CD4-positive, CD25-positive, alpha-beta regulatory T cell (primary cell): ENCODE results near the gene RNF2. TPM values are rescaled to one million over a fixed set of nuclear protein-coding genes. Genes with fewer than 3 reads are reported as not detected.
"Not testable (repeated sequence)": the region's sequence is repeated elsewhere in the genome, so short reads cannot be mapped to it uniquely, and the experiment has no call there.

ENCODE experiments used
- ATAC-seq, 2 donors: fragments of 150-1000 bp; cut with Tn5 transposase; one replicate each; pipeline ENCODE4 v1.10.0; 2021; ENCODE audit warnings: low read depth in 2 of 2, moderate number of reproducible peaks in 2 of 2, moderate library complexity in 1 of 2
- DNase-seq, 3 donors: peaks; one replicate each; pipeline versions ENCODE4 v3.0.0 to v3.0.0-alpha.2; 2012 to 2022; ENCODE audit warnings: mixed read lengths in 1 of 3
- H3K27ac ChIP-seq: one replicate; pipeline ENCODE4 v1.7.0; 2013; ENCODE audit warnings: mild to moderate bottlenecking, low read length; ENCODE audit not compliant: insufficient read depth, poor library complexity, severe bottlenecking
- H3K27me3 ChIP-seq: one replicate; pipeline ENCODE4 v1.7.0; 2013; ENCODE audit warnings: low read length; ENCODE audit not compliant: control insufficient read depth, insufficient read depth
- H3K36me3 ChIP-seq: one replicate; pipeline ENCODE4 v1.7.0; 2013; ENCODE audit warnings: mild to moderate bottlenecking, low read length, moderate library complexity; ENCODE audit not compliant: control insufficient read depth, insufficient read depth
- H3K4me1 ChIP-seq: 2 replicates; pipeline ENCODE4 v1.7.0; 2013; ENCODE audit warnings: mild to moderate bottlenecking, low read length; ENCODE audit not compliant: insufficient read depth, control insufficient read depth, poor library complexity, severe bottlenecking
- H3K4me3 ChIP-seq: one replicate; pipeline ENCODE4 v1.7.0; 2013; ENCODE audit warnings: low read depth, mild to moderate bottlenecking, low read length, moderate library complexity
- H3K9me3 ChIP-seq, 2 experiments: 1 replicate in 1 of 2; 2 replicates in 1 of 2; pipeline ENCODE4 v1.7.0; 2013; ENCODE audit warnings: low read length in 2 of 2, mild to moderate bottlenecking in 1 of 2, moderate library complexity in 1 of 2; ENCODE audit not compliant: control insufficient read depth in 2 of 2
- H3K27ac Mint-ChIP-seq, 3 donors: one replicate each; pipeline ENCODE4 v1.8.0; 2020 to 2022; ENCODE audit warnings: mild to moderate bottlenecking in 3 of 3, mixed read lengths in 3 of 3, moderate library complexity in 2 of 3
- H3K27me3 Mint-ChIP-seq: one replicate; pipeline ENCODE4 v1.8.0; 2022; ENCODE audit warnings: mild to moderate bottlenecking, mixed read lengths
- H3K36me3 Mint-ChIP-seq: one replicate; pipeline ENCODE4 v1.8.0; 2020; ENCODE audit warnings: mixed read lengths
- H3K4me1 Mint-ChIP-seq, 4 donors: one replicate each; pipeline ENCODE4 v1.8.0; 2020 to 2022; ENCODE audit warnings: mixed read lengths in 4 of 4, mild to moderate bottlenecking in 1 of 4
- H3K4me3 Mint-ChIP-seq, 4 donors: one replicate each; pipeline ENCODE4 v1.8.0; 2020 to 2022; ENCODE audit warnings: mild to moderate bottlenecking in 4 of 4, mixed read lengths in 4 of 4, moderate library complexity in 3 of 4
- H3K9me3 Mint-ChIP-seq, 7 donors: one replicate each; pipeline ENCODE4 v1.8.0; 2020 to 2022; ENCODE audit warnings: mixed read lengths in 7 of 7, mild to moderate bottlenecking in 3 of 7, moderate library complexity in 2 of 7
- polyA plus RNA-seq, 4 donors: library from polyadenylated mRNA; unstranded; fragments of 300-500 nt; fragmentation: Illumina TruSeq; gene quantifications; one replicate each; pipeline ENCODE4 v1.2.3, GENCODE V29; 2021
- total RNA-seq: library from RNA; stranded (reverse); gene quantifications from one replicate; pipeline ENCODE4 v1.2.3, GENCODE V29; 2022

The RNF2 gene
- total and polyA plus RNA-seq, 5 donors from 2014 or later: 16.4 to 33.3 (median 25.4) TPM

GRCh38 chr1:185062710-185063370, 17.5 kb downstream of the RNF2 start:
- H3K36me3 ChIP-seq: peaks cover 3% of the 10 kb centered on the region
- no peaks in the 10 kb centered on the region for H3K27me3 Mint-ChIP-seq
- no peaks in the 10 kb centered on the region for H3K9me3 ChIP-seq
- peak overlapping the region in 1 of 3 donors; percentile 78 for H3K27ac Mint-ChIP-seq
- H3K4me1 Mint-ChIP-seq: peaks cover 32 to 75% (median 63%) of the 10 kb centered on the region in 4 donors
- no peaks in the 10 kb centered on the region for H3K27me3 ChIP-seq
- peaks cover 0 to 4% (median 0%) of the 10 kb centered on the region in 7 donors for H3K9me3 Mint-ChIP-seq
- no peaks in the 10 kb centered on the region for H3K4me1 ChIP-seq
- no peak overlapping the region for H3K4me3 Mint-ChIP-seq
- peaks cover 23% of the 10 kb centered on the region for H3K36me3 Mint-ChIP-seq
- no peak overlapping the region for H3K4me3 ChIP-seq
- ATAC-seq (no peak), DNase-seq (no peak)
- H3K27ac ChIP-seq: no peak overlapping the region

GRCh38 chr1:185063719-185064118, 18.4 kb downstream of the RNF2 start:
- Histone ChIP-seq H3K4me3 (no peak overlapping the region), H3K9me3 (no peaks in the 10 kb centered on the region), H3K27me3 (no peaks in the 10 kb centered on the region), H3K4me1 (no peaks in the 10 kb centered on the region), H3K36me3 (peaks cover 5% of the 10 kb centered on the region), H3K27ac (no peak overlapping the region)
- Mint-ChIP-seq H3K27me3 (no peaks in the 10 kb centered on the region), H3K4me1 (peaks cover 33 to 77% (median 63%) of the 10 kb centered on the region in 4 donors), H3K36me3 (peaks cover 29% of the 10 kb centered on the region), H3K27ac (peak overlapping the region in 1 of 3 donors; percentile 74), H3K9me3 (peaks cover 0 to 4% (median 0%) of the 10 kb centered on the region in 7 donors), H3K4me3 (no peak overlapping the region)
- DNase-seq: no peak
- no peak for ATAC-seq

GRCh38 chr1:185065006-185065405, 19.6 kb downstream of the RNF2 start:
- not testable (repeated sequence) for H3K27me3 ChIP-seq, DNase-seq, H3K27ac Mint-ChIP-seq, H3K4me3 ChIP-seq, H3K4me1 ChIP-seq, H3K9me3 Mint-ChIP-seq, H3K27ac ChIP-seq, H3K9me3 ChIP-seq, H3K36me3 ChIP-seq, H3K27me3 Mint-ChIP-seq, ATAC-seq, H3K4me3 Mint-ChIP-seq
- H3K36me3 Mint-ChIP-seq: peaks cover 29% of the 10 kb centered on the region
- peaks cover 29 to 69% (median 56%) of the 10 kb centered on the region in 4 donors for H3K4me1 Mint-ChIP-seq

- H3K36me3 ChIP-seq: peaks cover 5% of the 10 kb centered on the region
- H3K9me3 Mint-ChIP-seq: peaks cover 0 to 2% (median 0%) of the 10 kb centered on the region in 7 donors
- peak overlapping the region in 1 of 4 donors; percentile 14 for H3K4me3 Mint-ChIP-seq
- H3K9me3 ChIP-seq: no peaks in the 10 kb centered on the region
- no peak overlapping the region for H3K27ac ChIP-seq
- H3K4me1 ChIP-seq: no peaks in the 10 kb centered on the region
- DNase-seq (no peak), ATAC-seq (no peak)
- H3K27me3 Mint-ChIP-seq: no peaks in the 10 kb centered on the region
- peaks cover 33% of the 10 kb centered on the region for H3K36me3 Mint-ChIP-seq
- H3K4me3 ChIP-seq: no peak overlapping the region
- no peaks in the 10 kb centered on the region for H3K27me3 ChIP-seq
- peaks cover 27 to 65% (median 52%) of the 10 kb centered on the region in 4 donors for H3K4me1 Mint-ChIP-seq
- peak overlapping the region in 2 of 3 donors; percentile 7 to 70 for H3K27ac Mint-ChIP-seq
Measured at GRCh38 chr1:185066181-185066580, 20.8 kb downstream of the RNF2 start.

GRCh38 chr1:185068341-185068740, 23.0 kb downstream of the RNF2 start:
- peaks cover 0 to 2% (median 0%) of the 10 kb centered on the region in 7 donors for H3K9me3 Mint-ChIP-seq
- no peaks in the 10 kb centered on the region for H3K9me3 ChIP-seq
- H3K36me3 ChIP-seq: peaks cover 5% of the 10 kb centered on the region
- H3K27me3 ChIP-seq: no peaks in the 10 kb centered on the region
- no peak overlapping the region for H3K27ac ChIP-seq
- peaks cover 41% of the 10 kb centered on the region for H3K36me3 Mint-ChIP-seq
- H3K27ac Mint-ChIP-seq: peak overlapping the region in 1 of 3 donors; percentile 8
- DNase-seq: no peak
- no peak for ATAC-seq
- no peak overlapping the region for H3K4me3 ChIP-seq
- peaks cover 27 to 63% (median 54%) of the 10 kb centered on the region in 4 donors for H3K4me1 Mint-ChIP-seq
- no peak overlapping the region for H3K4me3 Mint-ChIP-seq
- H3K4me1 ChIP-seq: no peaks in the 10 kb centered on the region
- H3K27me3 Mint-ChIP-seq: no peaks in the 10 kb centered on the region

GRCh38 chr1:185069202-185069772, 23.9 kb downstream of the RNF2 start:
- Histone ChIP-seq H3K4me1 (no peaks in the 10 kb centered on the region), H3K4me3 (no peak overlapping the region), H3K36me3 (peaks cover 5% of the 10 kb centered on the region), H3K9me3 (no peaks in the 10 kb centered on the region), H3K27me3 (no peaks in the 10 kb centered on the region), H3K27ac (no peak overlapping the region)
- Mint-ChIP-seq H3K9me3 (peaks cover 0 to 2% (median 0%) of the 10 kb centered on the region in 7 donors), H3K4me3 (no peak overlapping the region), H3K27ac (no peak overlapping the region), H3K27me3 (no peaks in the 10 kb centered on the region), H3K36me3 (peaks cover 41% of the 10 kb centered on the region), H3K4me1 (peaks cover 18 to 63% (median 49%) of the 10 kb centered on the region in 4 donors)
- ATAC-seq: no peak
- DNase-seq: no peak

- H3K27me3 Mint-ChIP-seq: no peaks in the 10 kb centered on the region
- H3K4me3 Mint-ChIP-seq: no peak overlapping the region
- H3K9me3 Mint-ChIP-seq: peaks cover 0 to 2% (median 0%) of the 10 kb centered on the region in 7 donors
- no peaks in the 10 kb centered on the region for H3K27me3 ChIP-seq
- no peaks in the 10 kb centered on the region for H3K9me3 ChIP-seq
- ATAC-seq: no peak
- H3K4me1 Mint-ChIP-seq: peaks cover 18 to 61% (median 50%) of the 10 kb centered on the region in 4 donors
- no peak overlapping the region for H3K27ac ChIP-seq
- no peaks in the 10 kb centered on the region for H3K4me1 ChIP-seq
- peaks cover 5% of the 10 kb centered on the region for H3K36me3 ChIP-seq
- H3K4me3 ChIP-seq: no peak overlapping the region
- peaks cover 37% of the 10 kb centered on the region for H3K36me3 Mint-ChIP-seq
- no peak overlapping the region for H3K27ac Mint-ChIP-seq
- no peak for DNase-seq
Measured at GRCh38 chr1:185070051-185070450, 24.7 kb downstream of the RNF2 start.
